ENCODE data around the gene OR51B5.
A peak's percentile ranks its signal among the peaks of the same experiment; 100 is the strongest.
"Not testable (repeated sequence)": the region's sequence is repeated elsewhere in the genome, so short reads cannot be mapped to it uniquely, and the experiment has no call there.

The OR51B5 gene, protein sequence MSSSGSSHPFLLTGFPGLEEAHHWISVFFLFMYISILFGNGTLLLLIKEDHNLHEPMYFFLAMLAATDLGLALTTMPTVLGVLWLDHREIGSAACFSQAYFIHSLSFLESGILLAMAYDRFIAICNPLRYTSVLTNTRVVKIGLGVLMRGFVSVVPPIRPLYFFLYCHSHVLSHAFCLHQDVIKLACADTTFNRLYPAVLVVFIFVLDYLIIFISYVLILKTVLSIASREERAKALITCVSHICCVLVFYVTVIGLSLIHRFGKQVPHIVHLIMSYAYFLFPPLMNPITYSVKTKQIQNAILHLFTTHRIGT

DNA sequence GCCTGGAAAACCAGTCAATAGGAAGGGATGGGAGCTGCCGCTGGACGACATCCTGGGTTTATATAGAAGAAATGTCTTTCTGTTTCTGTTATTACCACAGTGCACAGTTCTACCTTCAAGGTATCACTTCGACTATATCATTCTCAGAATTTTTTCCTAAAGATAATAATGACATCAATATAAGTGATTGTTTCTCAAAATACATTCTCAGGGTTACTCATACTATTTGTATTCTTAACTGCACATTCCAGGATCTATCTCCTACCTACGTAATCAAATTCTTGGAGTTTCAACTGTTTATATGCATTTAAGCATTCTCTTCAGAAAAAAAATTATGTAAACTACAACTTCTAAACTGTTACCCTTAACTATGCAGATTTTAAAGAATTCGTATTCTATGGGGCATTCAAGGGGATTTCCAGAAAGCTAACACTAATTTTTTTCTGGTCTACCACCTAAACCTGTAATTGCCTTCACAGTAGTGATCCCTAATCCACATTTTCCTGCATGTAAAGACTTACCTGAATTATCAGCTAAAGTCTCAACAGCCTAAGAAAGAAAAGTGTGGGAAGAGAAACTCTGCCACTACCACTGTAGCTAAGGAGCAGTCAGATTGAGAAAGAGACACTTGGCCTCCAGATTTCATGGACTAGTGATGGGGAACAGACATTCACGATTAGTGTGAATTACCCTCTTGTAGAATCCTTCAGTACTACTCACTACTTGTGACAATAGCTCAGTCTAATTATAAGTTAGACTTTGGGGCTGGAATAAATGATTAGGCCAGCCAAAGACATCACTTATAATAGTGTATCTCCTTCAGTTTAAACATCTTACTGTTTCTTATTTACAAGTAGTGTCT is at the start of gene OR51B5:
TSS of gene OR51B5 (minus strand) at position 51 of the 862 bp plus-strand sequence. CDS start at position 51, 0 bp downstream.
- no peak for DNase-seq (ENCODE audit: low spot score)

DNA sequence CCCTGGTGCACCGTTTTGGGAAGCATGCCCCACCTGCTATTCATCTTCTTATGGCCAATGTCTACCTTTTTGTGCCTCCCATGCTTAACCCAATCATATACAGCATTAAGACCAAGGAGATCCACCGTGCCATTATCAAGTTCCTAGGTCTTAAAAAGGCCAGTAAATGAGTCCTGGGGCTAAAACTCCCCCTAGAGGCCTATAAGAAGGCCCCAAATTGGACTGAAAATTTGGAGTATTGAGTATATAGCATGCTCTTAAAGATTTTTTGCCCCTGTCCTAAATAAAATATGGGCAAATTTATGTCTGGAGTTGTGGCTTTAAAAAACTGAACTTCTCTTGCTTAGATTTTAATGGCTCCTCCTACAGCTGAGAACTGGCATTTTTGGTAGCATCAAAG is 46.9 kb upstream of the OR51B5 start:
- DNase-seq (ENCODE audit: low spot score), result no peak

DNA sequence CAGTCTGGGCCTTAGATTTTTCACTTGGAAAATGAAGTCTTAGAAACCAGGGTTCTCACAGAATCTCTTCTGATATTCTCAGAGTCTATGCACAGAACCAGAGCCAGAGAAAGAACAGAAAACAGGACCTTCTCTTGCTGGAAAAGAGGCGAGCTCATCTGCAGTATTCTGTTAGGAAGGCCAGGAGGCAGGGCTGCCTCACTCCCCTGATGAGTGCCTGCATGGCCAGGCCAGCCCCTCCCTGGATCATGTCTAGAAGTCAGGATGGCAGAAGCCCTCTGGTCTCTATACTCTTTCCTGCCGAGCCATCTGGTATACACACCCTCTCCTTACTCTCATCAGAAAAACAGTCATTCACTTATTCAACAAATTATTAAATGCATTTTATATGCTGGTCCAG is 41.0 kb upstream of the OR51B5 start:
- no peak for DNase-seq (ENCODE audit: low spot score)

DNA sequence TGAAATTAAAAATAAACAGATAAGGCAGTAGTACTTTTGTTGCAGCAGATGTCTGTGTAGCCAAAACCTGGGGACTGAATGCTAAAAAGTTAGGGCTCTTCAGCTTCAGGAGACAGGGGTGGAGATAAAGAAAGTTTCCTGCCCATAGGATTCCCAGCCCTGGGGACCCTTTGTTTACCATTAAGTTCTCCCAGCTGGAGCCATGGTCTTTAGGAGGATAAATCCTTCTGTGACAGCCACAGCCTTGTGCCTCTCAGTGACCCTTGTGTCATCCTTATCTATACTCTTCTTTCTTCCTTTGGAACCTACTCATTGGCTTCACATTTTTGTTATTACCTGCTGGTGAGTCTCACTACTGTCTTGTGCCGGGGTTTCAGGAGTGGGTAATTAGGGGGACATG is 40.3 kb upstream of the OR51B5 start, which contains the start of gene OR51M1:
TSS of gene OR51M1 (plus strand) at position 237 of the 400 bp plus-strand sequence. CDS start 5,587 bp downstream, outside the sequence.
- no peak for DNase-seq (ENCODE audit: low spot score)

DNA sequence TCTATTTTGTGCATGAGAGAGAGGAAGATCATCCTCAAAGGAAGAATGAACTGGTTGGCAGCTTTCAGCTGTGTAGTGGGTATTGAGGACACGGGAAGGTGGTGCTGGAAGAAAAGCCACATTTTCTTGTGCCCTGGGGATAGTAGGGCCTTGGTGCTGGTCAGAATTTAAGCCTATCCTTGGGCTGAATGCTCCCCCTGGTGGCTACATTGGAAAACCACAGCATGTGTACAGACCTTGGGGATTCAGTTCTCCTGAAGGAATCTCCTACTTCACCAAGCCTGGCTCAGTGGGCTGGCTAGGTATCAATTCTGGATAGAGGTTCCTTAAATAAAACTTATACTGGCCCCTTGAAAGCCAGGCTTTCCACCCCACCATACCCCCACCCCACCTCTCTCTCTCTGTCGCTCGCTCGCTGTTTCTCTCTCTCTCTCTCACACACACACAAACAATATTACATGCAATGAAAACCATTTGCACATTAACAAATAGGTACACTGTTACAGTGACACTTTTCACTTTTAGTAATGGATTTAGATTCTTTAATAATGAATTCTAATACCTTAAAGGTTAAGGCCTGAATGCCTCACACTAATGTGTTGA is 37.5 kb upstream of the OR51B5 start:
- DNase-seq (ENCODE audit: low spot score), result peak; percentile 54

DNA sequence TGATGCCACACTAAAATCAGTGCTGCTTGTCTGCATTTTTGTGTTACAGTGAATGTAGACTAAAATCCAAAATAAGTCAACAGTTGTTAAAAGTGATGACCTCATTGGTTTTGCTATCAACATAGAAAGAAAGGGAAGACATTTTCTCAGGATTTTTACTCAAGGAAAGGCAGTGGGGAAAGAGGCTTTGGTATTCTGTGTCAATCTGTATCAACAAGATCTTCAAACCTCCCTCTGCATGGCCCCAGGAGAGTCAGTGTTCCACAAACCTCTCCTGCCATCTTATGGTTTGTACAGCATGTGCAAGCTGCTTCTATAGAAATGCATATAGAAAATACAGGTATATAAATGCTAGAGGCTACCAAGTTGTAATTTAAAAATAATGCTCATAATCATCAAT is 26.5 kb upstream of the OR51B5 start:
- DNase-seq (ENCODE audit: low spot score), result peak; percentile 73

DNA sequence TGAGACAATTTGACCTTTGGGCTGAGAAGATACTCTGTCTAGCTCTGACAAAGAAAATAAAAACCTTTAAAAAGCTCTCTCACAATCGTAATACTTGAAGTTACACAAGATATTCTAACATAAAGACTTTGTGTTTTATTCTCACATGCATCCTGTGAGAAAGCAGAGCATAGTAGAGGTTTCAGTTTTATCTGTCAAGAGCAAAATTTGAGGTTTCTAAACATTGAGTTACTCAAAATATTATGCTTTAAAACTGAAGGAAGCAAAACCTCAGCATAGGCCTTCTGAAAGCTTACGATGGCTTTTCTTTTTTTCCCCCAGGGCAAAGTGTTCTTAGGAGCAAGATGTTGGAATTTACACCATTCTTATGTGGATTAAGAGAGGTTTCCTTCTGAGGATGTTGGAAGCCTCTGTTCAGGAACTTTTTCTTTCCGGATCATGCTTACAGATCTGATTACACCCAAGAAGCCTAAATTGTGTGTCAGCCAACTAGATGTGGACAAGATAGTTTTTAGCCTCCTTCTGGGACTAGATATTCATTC is 25.2 kb upstream of the OR51B5 start:
- no peak for DNase-seq (ENCODE audit: low spot score)

DNA sequence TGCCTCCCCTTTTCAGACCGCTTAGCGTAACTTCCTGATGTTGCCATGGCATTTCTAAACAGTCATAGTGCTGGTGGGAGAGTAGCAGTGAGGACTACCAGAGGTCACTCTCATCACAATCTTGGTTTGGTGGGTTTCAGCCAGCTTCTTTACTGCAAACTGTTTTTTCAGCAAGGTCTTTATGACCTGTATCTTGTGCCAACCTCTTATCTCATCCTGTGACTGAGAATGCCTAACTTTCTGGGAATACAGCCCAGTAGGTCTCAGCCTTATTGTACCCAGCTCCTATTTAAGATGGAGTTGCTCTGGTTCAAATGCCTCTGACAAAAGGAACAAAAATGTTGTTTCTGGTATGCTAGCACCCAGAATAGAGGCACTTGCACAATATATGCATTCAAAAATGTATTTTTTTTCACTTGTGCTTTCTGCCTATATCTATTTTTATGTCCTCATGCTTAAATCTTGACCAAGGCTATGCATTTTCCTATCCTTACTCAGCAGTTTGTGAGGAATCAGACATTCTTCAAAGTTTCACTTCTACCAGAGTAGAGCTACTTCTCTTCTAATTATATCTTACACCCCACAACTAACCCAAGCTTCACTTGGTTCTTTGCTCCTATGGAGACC is 24.2 kb upstream of the OR51B5 start:
- no peak for DNase-seq (ENCODE audit: low spot score)

DNA sequence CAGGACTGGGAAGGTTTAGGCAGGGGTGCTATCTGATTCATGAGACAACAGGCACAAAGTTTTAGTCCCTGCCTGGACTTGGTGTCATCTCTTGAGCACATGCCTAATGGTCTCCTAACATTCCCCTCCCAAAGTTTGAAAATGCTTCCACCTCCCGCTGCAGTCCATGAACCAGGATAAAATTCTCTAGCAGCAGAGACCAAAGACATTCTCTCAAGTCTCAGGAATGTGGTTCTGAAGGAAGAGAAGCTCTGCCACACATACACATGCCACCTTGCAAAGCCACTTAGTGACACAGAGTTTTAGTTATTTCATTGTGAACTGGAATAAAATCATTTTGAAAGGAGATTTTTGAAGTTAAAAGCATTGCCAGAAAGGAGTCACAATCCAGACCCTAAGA is 23.5 kb upstream of the OR51B5 start:
- no peak for DNase-seq (ENCODE audit: low spot score)

DNA sequence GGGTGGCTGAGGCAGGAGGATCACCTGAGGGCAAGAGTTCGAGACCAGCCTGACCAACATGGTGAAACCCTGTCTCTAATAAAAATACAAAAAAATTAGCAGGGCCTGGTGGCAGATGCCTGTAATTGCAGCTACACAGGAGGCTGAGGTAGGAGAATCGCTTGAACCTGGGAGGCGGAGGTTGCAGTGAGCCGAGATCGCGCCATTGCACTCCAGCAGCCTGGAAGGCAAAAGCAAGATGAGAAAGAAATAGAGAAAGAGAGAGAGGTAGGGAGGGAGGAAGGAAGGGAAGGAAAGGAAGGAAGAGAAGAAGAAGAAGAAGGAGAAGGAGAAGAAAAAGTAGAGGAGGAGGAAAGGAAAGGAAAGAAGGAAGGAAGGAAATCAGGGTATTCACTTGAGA is 23.0 kb upstream of the OR51B5 start:
- DNase-seq (ENCODE audit: low spot score), result not testable (repeated sequence)

DNA sequence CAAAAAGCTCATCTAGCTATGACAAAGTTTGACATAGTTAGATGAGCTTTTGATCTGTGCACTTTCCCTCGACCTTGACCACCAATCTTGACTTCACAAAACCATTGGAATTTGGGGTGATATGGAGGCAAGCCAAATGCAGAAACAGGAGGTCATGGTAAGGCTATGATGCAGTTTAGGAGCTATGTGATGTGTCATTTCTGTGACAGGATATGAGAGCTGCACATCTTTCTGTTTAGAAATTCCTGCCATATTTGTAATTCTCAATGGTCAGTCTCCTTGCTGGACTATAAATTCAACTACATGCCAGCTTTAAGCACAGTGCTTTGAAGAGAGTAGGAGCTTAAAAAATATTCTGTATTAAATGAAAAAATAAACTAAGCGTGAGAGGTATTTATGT is 20.9 kb upstream of the OR51B5 start:
- DNase-seq (ENCODE audit: low spot score), result no peak

DNA sequence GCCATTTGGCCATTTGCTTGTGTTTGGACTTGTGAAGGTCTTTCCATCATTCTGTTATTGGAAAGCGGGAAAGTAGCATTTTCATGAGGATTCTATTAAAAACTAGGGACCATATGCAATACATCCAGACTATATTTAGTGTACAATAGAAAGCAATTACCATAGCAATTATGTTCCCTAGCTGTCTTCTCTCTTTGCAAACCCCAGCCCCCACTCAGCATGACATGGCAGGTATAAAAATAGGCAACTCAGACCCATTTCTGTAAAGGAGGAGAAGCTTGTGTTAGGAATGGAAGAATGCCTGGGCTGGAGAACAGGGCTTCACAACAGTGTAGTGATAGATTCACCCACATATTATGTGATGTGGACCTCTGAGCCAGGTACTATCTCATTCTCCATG is 20.4 kb upstream of the OR51B5 start:
- DNase-seq (ENCODE audit: low spot score), result no peak

DNA sequence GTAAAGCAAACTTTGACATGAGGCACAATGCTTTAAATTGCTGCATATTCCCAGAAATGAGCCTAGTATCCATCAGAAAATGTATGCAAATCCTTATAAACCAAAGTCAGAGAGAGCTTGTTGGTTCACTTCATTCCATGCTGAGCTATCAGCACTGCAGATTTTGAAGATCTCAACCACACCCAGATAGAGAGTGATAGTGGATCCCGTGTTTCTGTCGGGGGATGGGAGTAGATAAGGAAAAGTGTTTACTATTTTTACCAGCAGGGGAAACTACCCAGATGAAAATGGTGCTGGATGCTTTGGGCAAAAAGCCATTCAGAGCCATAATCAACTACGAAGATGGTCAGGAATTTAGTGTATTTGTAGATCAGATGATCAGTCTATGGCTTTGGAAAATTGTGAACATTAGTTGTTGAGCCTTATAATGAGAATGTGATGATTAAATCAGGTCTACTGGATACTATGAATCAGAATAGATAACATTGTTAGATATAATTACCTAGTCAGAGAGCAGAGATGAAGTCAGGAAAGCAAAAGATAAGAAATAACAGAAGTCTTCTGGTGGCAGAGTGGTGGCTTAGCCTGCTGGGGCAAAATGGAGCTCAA is 18.8 kb upstream of the OR51B5 start:
- DNase-seq (ENCODE audit: low spot score), result no peak

DNA sequence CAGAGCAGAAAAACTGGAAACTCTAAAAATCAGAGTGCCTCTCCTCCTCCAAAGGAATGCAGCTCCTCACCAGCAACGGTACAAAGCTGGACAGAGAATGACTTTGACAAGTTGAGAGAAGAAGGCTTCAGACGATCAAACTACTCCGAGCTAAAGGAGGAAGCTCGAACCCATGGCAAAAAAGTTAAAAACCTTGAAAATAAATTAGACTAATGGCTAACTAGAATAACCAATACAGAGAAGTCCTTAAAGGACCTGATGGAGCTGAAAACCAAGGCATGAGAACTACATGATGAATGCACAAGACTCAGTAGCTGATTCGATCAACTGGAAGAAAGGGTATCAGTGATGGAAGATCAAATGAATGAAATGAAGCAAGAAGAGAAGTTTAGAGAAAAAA is 12.7 kb upstream of the OR51B5 start:
- DNase-seq (ENCODE audit: low spot score), result not testable (repeated sequence)

DNA sequence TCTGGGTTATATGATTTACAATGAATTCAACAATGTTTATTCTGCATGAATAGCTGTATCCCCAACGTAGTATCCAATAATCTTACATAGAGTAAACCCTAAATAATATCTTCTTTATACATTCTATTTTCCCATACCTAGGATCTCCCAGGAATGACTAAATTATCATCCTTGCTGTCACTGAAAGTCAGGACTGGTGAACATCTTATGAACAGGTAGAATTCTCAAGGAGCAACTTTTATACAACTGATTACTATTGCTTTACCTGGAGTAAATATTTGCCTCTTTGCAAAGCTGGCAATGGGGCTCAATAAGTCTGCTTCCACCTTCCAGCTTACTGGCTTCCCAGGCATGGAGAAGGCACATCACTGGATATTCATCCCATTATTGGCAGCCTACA is 7.9 kb upstream of the OR51B5 start, which contains the start of gene OR51B6:
TSS of gene OR51B6 (plus strand) at position 301 of the 400 bp plus-strand sequence. CDS start at position 301, 0 bp downstream.
- DNase-seq (ENCODE audit: low spot score), result no peak

DNA sequence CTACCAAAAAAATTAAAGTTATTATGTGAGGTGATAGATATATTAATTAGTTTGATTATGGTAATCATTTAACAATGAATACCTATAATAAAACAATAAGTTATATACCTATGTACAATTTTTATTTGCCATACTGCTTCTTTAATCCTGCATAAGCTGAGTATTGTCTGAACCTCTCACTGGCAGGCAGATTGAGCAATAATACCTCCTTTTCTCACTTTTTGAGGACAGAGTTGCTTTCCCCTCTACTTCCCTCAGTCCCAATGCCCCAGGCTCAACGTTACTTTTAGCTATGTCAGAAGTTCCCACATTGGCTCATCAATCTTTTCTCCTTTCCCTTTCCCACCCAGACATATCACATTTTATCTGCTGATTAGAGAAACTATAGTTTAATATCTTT is 6.2 kb upstream of the OR51B5 start:
- no peak for DNase-seq (ENCODE audit: low spot score)

DNA sequence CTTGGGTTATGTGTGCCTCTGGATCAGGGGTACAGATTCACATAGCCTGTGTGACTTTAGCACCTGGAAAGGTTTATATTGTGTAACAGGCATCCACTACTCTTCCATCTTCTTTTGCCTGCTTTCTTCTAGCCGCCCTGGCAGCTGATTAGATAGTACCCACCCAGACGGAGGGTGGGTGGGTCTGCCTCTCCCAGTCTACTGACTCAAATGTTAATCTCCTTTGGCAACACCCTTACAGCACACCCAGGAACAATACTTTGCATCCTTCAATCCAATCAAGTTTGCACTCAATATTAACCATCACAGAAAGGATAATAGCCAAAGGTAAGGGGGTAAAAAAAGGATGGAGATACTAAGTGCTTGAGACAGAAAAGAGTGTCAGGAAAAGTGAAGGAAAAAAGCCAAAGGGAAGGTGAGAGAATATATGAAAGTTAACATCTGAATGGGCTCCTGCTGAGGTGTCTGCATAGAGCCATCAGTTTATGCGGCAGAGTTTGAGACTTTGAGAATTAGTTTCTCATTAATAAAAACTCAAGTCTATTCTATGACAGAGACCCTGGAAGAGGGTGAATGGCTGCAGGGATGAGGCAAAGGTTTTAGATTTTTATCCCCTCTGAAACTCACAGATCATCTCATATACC is 5.3 kb upstream of the OR51B5 start:
- no peak for DNase-seq (ENCODE audit: low spot score)

DNA sequence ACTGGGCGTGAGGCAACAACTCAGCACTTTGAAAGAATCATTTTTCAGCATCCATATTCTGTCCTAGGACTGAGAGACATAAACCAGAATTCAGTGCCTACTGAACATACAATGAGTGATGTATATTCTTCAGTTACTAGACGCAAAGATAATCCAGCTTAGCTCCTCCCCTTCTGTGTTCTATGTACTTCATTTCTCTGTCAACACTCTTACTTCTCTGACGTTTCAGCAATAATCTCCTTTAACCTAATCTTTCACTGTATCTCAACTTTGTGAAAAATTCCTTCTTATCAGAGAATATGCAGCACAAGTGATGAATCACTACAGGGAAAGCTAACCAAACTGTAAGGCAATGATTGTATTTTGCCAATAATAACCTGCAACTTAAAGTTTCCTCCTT is 2.5 kb upstream of the OR51B5 start:
- DNase-seq (ENCODE audit: low spot score), result no peak

DNA sequence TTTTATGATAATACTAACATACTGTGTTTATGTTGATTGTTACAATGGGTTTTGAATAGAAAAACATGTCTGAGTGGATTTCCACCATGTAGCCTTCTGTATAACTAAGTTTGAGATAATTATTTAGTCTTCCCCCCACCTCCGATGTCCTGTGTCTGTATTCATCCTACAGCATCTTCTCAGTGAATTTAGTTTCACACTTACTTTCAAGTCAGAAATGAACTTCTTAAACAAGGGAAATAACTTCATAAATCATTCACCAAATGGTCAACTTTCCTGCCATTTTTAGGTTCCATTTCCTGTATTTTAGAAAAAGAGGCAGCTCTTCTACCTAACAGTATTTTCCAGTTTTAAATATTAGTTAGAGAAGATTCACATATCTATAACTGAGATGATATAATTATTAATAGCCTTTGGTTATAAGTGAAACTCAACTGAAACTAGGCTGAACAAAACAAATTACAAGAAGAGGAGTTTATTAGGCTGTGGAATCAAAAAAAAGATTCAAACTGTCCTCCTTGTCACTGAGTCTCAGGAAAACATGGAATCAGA is 3.5 kb downstream of the OR51B5 start:
- no peak for DNase-seq (ENCODE audit: low spot score)

DNA sequence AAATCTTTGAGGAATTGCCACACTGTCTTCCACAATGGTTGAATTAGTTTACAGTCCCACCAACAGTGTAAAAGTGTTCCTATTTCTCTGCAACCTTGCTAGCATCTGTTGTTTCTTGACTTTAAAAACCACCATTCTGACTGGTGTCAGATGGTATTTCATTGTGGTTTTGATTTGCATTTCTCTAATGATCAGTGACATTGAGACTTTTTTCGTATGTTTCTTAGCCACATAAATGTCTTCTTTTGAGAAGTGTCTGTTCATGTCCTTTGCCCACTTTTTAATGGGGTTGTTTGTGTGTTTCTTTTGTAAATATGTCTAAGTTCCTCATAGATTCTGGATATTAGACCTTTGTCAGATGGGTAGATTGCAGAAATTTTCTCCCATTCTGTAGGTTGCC is 6.1 kb downstream of the OR51B5 start:
- not testable (repeated sequence) for DNase-seq (ENCODE audit: low spot score)

DNA sequence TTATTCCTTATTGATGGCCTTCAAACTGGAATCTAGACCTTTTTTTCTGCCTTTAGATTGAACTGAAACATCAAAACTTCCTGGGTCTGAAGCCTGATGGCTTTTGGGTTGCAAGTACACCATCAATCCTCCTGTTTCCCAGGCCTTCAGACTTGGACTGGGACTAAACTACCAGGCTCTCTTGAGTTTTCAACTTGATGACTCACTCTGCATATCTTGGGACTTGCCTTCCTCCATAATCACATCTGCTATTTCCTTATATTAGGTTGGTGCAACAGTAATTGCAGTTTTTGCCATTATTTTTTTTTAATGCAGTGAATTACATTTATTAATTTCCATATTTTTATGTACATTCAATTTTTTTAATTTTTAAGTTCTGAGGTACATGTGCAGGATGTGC is 7.0 kb downstream of the OR51B5 start:
- DNase-seq (ENCODE audit: low spot score), result no peak

Measured in cerebellar cortex (tissue), 1 donor.